Skeletal muscle satellite cell (primary cell): ENCODE data around the gene WWOX.

ENCODE experiments used
- H3K27me3 ChIP-seq: 2 replicates; pipeline ENCODE4 v1.7.0; 2013; ENCODE audit warnings: low read length; ENCODE audit not compliant: control insufficient read depth, insufficient read depth
- H3K36me3 ChIP-seq: 2 replicates; pipeline ENCODE4 v1.7.0; 2013; ENCODE audit warnings: mild to moderate bottlenecking, control low read depth, low read length; ENCODE audit not compliant: insufficient read depth
- H3K4me1 ChIP-seq: 2 replicates; pipeline ENCODE4 v1.7.0; 2013; ENCODE audit warnings: low read length; ENCODE audit not compliant: control insufficient read depth, insufficient read depth
- H3K4me2 ChIP-seq: 2 replicates; pipeline ENCODE4 v1.7.0; 2013; ENCODE audit warnings: mild to moderate bottlenecking, low read length
- H3K4me3 ChIP-seq: 2 replicates; pipeline ENCODE4 v1.7.0; 2013; ENCODE audit warnings: low read length
- H3K9ac ChIP-seq: 2 replicates; pipeline ENCODE4 v1.7.0; 2013; ENCODE audit warnings: mild to moderate bottlenecking, low read depth, low read length, moderate library complexity
- H3K9me3 ChIP-seq: replicated peaks from 2 replicates; pipeline ENCODE4 v1.7.0; 2013; ENCODE audit warnings: mild to moderate bottlenecking, control low read depth, low read length

The WWOX gene

GRCh38 chr16:78474762-78475161 is 375.3 kb downstream of the WWOX start:
- Histone ChIP-seq H3K4me3 (no peak overlapping the region), H3K4me1 (no peaks in the 10 kb centered on the region), H3K9me3 (no peaks in the 10 kb centered on the region), H3K9ac (no peak overlapping the region), H3K36me3 (no peaks in the 10 kb centered on the region), H3K27me3 (no peaks in the 10 kb centered on the region), H3K4me2 (no peak overlapping the region)

GRCh38 chr16:78476615-78477014 is 377.2 kb downstream of the WWOX start:
- H3K9ac ChIP-seq = no peak overlapping the region
- H3K36me3 ChIP-seq = no peaks in the 10 kb centered on the region
- no peaks in the 10 kb centered on the region for H3K27me3 ChIP-seq
- H3K4me1 ChIP-seq = no peaks in the 10 kb centered on the region
- no peak overlapping the region for H3K4me2 ChIP-seq
- H3K4me3 ChIP-seq = no peak overlapping the region
- no peaks in the 10 kb centered on the region for H3K9me3 ChIP-seq

GRCh38 chr16:78478267-78478861 is 378.9 kb downstream of the WWOX start:
- Histone ChIP-seq H3K9me3 (no peaks in the 10 kb centered on the region), H3K4me1 (no peaks in the 10 kb centered on the region), H3K4me3 (no peak overlapping the region), H3K4me2 (no peak overlapping the region), H3K9ac (no peak overlapping the region), H3K36me3 (no peaks in the 10 kb centered on the region), H3K27me3 (no peaks in the 10 kb centered on the region)

- no peaks in the 10 kb centered on the region for H3K36me3 ChIP-seq
- H3K27me3 ChIP-seq = no peaks in the 10 kb centered on the region
- no peak overlapping the region for H3K4me3 ChIP-seq
- H3K4me1 ChIP-seq = no peaks in the 10 kb centered on the region
- no peak overlapping the region for H3K9ac ChIP-seq
- H3K9me3 ChIP-seq = no peaks in the 10 kb centered on the region
- no peak overlapping the region for H3K4me2 ChIP-seq
Measured at GRCh38 chr16:78479723-78480122, 380.3 kb downstream of the WWOX start.

- Histone ChIP-seq H3K4me2 (no peak overlapping the region), H3K9ac (no peak overlapping the region), H3K27me3 (no peaks in the 10 kb centered on the region), H3K36me3 (no peaks in the 10 kb centered on the region), H3K4me1 (no peaks in the 10 kb centered on the region), H3K9me3 (no peaks in the 10 kb centered on the region), H3K4me3 (no peak overlapping the region)
Measured at GRCh38 chr16:78480588-78480987, 381.1 kb downstream of the WWOX start.

- Histone ChIP-seq H3K9ac (no peak overlapping the region), H3K4me3 (no peak overlapping the region), H3K27me3 (no peaks in the 10 kb centered on the region), H3K4me2 (no peak overlapping the region), H3K36me3 (no peaks in the 10 kb centered on the region), H3K9me3 (no peaks in the 10 kb centered on the region), H3K4me1 (no peaks in the 10 kb centered on the region)
Measured at GRCh38 chr16:78483124-78483992, 383.9 kb downstream of the WWOX start.

GRCh38 chr16:78484509-78485058 is 385.1 kb downstream of the WWOX start:
- Histone ChIP-seq H3K9ac (no peak overlapping the region), H3K9me3 (no peaks in the 10 kb centered on the region), H3K27me3 (no peaks in the 10 kb centered on the region), H3K4me2 (no peak overlapping the region), H3K4me1 (no peaks in the 10 kb centered on the region), H3K36me3 (no peaks in the 10 kb centered on the region), H3K4me3 (no peak overlapping the region)

- Histone ChIP-seq H3K9ac (no peak overlapping the region), H3K27me3 (no peaks in the 10 kb centered on the region), H3K36me3 (no peaks in the 10 kb centered on the region), H3K4me3 (no peak overlapping the region), H3K4me2 (no peak overlapping the region), H3K9me3 (no peaks in the 10 kb centered on the region), H3K4me1 (no peaks in the 10 kb centered on the region)
Measured at GRCh38 chr16:78485188-78485916, 385.9 kb downstream of the WWOX start.

GRCh38 chr16:78485917-78486257 is 386.4 kb downstream of the WWOX start:
- H3K4me3 ChIP-seq = no peak overlapping the region
- H3K9ac ChIP-seq = no peak overlapping the region
- peaks cover 4% of the 10 kb centered on the region for H3K4me1 ChIP-seq
- H3K9me3 ChIP-seq = no peaks in the 10 kb centered on the region
- H3K27me3 ChIP-seq = no peaks in the 10 kb centered on the region
- H3K4me2 ChIP-seq = no peak overlapping the region
- H3K36me3 ChIP-seq = no peaks in the 10 kb centered on the region

- no peaks in the 10 kb centered on the region for H3K36me3 ChIP-seq
- no peak overlapping the region for H3K9ac ChIP-seq
- H3K4me2 ChIP-seq = no peak overlapping the region
- no peaks in the 10 kb centered on the region for H3K27me3 ChIP-seq
- no peak overlapping the region for H3K4me3 ChIP-seq
- H3K9me3 ChIP-seq = no peaks in the 10 kb centered on the region
- H3K4me1 ChIP-seq = peaks cover 6% of the 10 kb centered on the region
Measured at GRCh38 chr16:78487471-78487870, 388.0 kb downstream of the WWOX start.

- Histone ChIP-seq H3K4me3 (no peak overlapping the region), H3K27me3 (no peaks in the 10 kb centered on the region), H3K4me2 (no peak overlapping the region), H3K4me1 (peaks cover 6% of the 10 kb centered on the region), H3K36me3 (no peaks in the 10 kb centered on the region), H3K9me3 (no peaks in the 10 kb centered on the region), H3K9ac (no peak overlapping the region)
Measured at GRCh38 chr16:78489072-78489471, 389.6 kb downstream of the WWOX start.
